GM12873 (cell line): ENCODE data around the gene RIMS3.

Experiments used
- CTCF ChIP-seq: IDR thresholded peaks from 2 replicates; pipeline ENCODE4 v1.5.1; 2012; ENCODE audit warnings: low read depth, mild to moderate bottlenecking, moderate library complexity, low read length, control low read depth; ENCODE audit not compliant: insufficient read depth; ENCODE audit errors: missing control alignments

RIMS3 gene

GRCh38 chr1:40592107-40592803 lies 73.2 kb downstream of the RIMS3 start:
- TF ChIP-seq CTCF, result peak; percentile 53

GRCh38 chr1:40588586-40588985 lies 76.9 kb downstream of the RIMS3 start:
- no peak for TF ChIP-seq CTCF

DNA sequence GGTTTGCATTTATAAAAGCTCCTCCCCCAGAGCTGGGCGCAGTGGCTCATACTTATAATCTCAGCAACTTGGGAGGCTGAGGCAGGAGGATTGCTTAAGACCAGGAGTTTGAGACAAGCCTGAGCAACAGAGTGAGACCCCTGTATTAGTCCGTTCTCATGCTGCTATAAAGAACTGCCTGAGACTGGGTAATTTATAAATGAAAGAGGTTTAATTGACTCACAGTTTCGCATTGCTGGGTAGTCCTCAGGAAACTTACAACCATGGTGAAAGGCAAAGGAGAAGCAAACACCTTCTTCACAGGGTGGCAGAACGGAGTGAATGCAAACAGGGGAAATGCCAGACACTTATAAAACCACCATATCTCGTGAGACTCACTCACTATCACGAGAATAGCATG lies 81.5 kb downstream of the RIMS3 start:
- TF ChIP-seq CTCF, result no peak

GRCh38 chr1:40582116-40582515 lies 83.4 kb downstream of the RIMS3 start:
- TF ChIP-seq CTCF, result no peak

DNA sequence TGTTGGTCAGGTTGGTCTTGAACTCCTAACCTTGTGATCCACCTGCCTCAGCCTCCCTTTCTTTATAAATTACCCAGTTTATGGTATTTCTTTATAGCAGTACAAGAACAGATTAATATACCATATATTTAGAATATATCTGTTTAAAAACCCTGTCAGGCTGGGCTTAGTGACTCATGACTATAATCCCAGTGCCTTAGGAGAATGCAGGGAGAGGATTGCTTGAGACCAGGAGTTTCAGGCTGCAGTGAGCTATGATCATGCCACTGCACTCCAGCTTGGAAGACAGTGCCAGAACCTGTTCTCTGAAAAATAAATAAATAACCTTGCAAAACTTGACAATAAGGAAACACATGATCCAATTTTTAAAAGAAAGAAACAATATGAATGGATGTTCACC lies 90.1 kb downstream of the RIMS3 start:
- TF ChIP-seq CTCF, result no peak
